Cerebellar nuclear complex (tissue), 1 donor: ENCODE data around the gene PRMT7.

Experiments
- DNase-seq, 2 experiments: peaks; one replicate each; lab custom pipeline; 2025; lab: John Stamatoyannopoulos, UW

The PRMT7 gene

GRCh38 chr16:68363658-68364521 is 53.1 kb downstream of the PRMT7 start:
- DNase-seq, result no peak

GRCh38 chr16:68364561-68364998 is 53.8 kb downstream of the PRMT7 start:
- no peak for DNase-seq

GRCh38 chr16:68365167-68365817 is 54.5 kb downstream of the PRMT7 start:
- no peak for DNase-seq

GRCh38 chr16:68366062-68366461 is 55.2 kb downstream of the PRMT7 start:
- DNase-seq, result no peak

- no peak for DNase-seq
Measured at GRCh38 chr16:68367030-68367429, 56.2 kb downstream of the PRMT7 start.

- DNase-seq, result no peak
Measured at GRCh38 chr16:68367440-68367839, 56.6 kb downstream of the PRMT7 start.

- no peak for DNase-seq
Measured at GRCh38 chr16:68367891-68368290, 57.1 kb downstream of the PRMT7 start.

GRCh38 chr16:68368301-68368888 is 57.6 kb downstream of the PRMT7 start:
- DNase-seq, result no peak

- DNase-seq, result no peak
Measured at GRCh38 chr16:68369168-68369567, 58.3 kb downstream of the PRMT7 start.

GRCh38 chr16:68369697-68370580 is 59.1 kb downstream of the PRMT7 start:
- no peak for DNase-seq

- DNase-seq, result no peak
Measured at GRCh38 chr16:68370581-68371275, 59.9 kb downstream of the PRMT7 start.

GRCh38 chr16:68371276-68371651 is 60.4 kb downstream of the PRMT7 start:
- no peak for DNase-seq

GRCh38 chr16:68371706-68372380 is 61.0 kb downstream of the PRMT7 start:
- no peak for DNase-seq

- no peak for DNase-seq
Measured at GRCh38 chr16:68372381-68372720, 61.5 kb downstream of the PRMT7 start.

- DNase-seq, result no peak
Measured at GRCh38 chr16:68372806-68373205, 62.0 kb downstream of the PRMT7 start.

GRCh38 chr16:68373528-68374245 is 62.9 kb downstream of the PRMT7 start:
- DNase-seq, result no peak

GRCh38 chr16:68374246-68374805 is 63.5 kb downstream of the PRMT7 start:
- peak; percentile 30 to 66 for DNase-seq

GRCh38 chr16:68374961-68375660 is 64.3 kb downstream of the PRMT7 start:
- DNase-seq, result no peak
